ENCODE results near the gene PANX2.

The PANX2 gene

DNA sequence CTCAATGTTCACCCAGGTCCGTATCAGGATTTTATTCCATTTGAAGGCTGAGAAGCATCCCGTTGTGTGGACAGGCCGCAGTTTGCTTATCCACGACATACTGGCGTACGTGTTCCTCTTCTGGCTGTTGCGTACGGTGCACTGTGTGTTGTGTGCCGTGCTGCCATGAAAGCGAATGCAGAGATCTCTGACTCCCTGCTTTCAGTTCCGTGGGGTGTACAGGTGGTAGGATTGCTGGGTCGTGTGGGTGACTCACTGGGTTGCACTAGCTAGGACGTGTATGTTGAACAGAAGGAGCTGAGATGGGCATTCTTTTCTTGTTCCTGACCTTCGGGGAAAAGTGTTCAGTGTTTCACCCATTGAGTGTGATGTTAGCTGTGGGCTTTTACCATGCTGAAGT lies 40.6 kb downstream of the PANX2 start:
- DNase-seq (ENCODE audit: low read depth in 2 of 2) = no peak

DNA sequence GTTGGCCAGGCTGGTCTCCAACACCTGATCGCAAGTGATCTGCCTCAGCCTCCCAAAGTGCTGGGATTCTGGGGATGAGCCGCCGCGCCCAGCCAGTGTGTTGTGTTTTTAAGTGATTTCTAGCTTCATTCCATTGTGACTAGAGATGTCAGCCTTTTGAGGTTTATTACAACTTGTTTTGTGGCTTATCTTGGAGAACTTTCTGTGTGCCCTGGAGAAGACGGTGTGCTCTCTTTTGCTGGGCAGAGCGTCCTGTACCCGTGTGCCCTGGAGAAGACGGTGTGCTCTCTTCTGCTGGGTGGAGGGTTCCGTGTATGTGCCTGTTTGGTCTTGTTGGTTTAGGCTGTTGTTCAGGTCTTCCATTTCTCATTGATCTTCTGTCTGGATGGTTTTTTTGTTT lies 42.7 kb downstream of the PANX2 start:
- no peak for DNase-seq (ENCODE audit: low read depth in 2 of 2)

DNA sequence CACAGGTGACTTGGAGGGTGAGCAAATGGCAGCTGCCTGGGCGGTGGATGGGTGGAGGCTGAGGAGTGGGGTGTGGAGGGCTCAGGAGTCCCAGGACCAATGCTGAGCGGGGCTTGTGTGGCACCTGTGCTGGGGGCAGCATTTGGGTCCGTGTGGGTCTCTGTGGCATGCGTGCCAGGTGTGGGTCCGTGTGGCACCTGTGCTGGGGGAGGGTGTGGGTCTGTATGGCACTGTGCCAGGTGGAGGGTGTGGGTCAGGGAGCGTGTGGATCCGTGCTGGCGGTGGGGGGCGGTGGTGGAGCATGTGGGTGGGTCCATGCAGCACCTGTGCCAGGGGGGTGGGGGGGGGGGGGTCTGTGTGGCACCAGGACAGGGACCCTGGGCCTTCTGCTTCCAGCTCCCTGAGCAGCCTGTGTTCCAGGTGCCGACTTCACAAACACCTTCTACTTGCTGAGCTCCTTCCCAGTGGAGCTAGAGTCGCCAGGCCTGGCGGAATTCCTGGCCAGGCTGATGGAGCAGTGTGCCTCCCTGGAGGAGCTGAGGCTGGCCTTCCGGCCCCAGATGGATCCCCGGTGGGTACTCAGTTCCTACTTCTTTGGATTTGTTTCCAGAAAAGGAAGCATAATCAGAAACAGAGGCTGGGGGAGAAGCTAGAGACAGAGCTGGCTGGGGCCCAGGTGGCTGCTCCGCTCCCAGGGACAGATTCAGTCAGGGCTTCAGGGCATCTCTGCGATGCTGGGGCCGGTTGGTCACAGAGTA lies 44.9 kb downstream of the PANX2 start:
- DNase-seq (ENCODE audit: low read depth in 2 of 2) = no peak

DNA sequence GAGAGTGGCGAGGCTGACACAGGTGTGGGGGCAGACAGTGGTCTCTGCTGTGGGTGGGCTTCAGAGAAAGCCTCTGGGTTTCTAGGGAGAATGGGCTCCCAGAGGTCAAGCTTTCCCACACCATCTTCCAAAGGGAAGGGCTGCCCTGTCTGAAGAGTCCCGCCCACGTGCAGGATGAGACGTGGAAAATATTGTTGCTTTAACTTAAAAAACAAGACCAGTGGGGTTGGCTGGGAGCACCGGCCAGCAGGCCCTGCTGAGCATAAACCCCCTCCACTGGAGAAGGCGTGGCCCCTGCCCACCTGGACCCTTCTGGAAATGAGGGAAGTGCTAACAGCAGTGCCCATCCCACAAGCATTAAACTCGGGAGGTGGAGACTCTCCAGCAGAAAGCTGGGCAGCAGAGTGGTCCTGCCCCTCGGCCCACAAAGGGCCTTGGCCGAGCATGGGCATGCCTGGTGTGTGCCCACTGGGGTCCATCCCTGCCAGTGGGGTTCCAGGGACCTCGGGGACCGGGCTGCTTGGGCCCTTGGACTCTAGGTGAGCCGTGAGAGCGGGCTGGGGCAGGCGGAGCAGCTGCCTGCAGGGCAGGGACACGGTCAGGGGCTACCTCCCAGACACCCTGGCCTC lies 45.6 kb downstream of the PANX2 start:
- DNase-seq (ENCODE audit: low read depth in 2 of 2) = no peak

DNA sequence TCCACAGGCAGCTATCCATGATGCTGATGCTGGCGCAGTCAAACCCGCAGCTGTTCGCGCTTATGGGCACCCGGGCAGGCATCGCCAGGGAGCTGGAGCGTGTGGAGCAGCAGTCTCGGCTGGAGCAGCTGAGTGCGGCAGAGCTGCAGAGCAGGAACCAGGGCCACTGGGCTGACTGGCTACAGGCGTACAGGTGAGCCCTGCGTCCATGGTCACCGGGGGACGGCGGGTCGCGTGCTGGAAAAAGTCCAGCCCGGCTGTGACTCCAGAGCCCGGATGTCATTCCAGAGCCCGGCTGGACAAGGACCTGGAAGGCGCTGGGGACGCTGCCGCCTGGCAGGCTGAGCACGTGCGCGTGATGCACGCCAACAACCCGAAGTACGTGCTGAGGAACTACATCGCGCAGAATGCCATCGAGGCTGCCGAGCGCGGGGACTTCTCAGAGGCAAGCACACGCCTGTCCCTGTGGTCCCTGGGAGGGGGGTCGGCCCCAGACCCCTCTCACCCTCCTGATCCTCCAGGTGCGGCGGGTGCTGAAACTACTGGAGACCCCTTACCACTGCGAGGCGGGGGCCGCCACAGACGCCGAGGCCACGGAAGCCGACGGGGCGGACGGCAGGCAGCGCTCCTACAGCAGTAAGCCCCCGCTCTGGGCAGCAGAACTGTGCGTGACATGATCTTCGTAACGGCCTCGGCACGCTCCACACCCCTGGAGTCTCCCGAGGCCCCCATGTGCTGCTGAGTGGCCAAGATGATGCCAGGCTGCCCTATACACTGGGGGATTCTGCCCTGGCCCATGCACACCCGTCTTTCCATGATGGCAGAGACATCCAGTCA lies 46.4 kb downstream of the PANX2 start:
- DNase-seq (ENCODE audit: low read depth in 2 of 2) = no peak

DNA sequence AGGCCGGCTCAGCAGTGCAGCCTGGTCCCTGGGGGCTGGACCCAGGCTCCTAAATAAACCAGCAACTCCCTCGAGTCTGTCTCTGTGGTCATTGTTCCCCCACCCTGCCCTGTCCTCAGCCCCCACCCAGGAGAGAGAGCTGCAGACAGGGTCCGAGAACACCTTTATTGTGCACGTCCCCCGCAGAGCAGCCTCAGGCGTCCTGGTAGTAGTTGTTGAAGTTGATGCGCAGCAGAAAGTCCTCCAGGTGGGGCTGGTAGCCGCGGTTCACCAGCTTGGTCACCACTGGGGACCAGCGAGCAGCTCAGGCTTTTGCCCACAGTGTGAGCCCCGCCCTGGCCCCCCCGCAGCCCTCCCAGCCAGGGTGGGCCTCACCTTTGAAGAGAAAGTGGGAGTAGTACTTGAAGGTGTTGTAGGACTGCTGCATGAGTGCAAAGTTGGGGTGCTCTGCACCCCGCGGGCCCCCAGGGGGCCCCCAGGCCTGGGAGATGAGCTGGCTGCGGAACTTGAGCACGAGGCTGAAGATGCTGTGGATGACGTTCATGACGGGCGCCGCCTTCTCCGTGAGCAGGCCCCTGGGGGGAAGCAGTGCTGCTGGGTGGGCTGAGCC lies 47.1 kb downstream of the PANX2 start:
- DNase-seq (ENCODE audit: low read depth in 2 of 2) = no peak

DNA sequence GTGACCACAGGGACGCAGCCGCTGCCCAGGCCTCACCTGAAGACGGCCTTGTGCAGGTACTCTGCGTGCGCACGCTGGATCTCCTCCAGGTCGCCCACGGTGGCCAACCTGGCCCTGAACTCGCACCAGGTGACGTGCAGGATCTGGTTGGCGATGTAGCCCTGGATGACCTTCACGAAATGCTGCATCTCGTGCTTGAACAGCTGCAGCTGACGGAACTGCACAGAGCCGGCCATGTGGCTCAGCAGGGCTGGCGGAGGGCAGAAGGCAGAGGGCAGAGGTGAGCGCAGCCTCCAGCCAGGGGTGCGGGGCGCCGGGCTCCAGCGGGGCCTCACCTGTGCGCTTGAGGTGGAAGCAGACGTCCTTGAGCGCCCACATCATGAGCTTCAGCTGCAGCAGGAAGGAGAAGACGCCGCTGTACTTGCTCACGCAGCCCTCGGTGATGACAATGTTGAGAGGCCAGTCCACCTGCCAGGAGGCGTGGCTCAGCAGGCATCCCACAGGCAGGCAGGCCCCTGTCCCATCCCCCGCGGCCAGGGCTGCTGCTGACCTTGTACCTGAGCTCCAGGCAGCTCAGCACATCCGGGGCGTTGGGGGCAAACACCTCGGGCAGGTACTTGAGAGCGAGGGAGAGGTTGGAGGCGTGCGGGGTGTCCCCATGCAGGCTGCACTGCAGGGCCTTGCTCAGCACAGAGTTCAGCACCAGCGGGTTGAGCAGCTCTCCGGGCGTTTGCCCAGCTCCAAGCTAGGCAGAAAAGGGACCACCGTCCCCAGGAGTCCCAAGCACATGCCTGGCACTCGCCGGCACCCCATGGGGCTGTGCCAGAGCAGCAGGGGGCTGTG lies 47.8 kb downstream of the PANX2 start:
- DNase-seq (ENCODE audit: low read depth in 2 of 2) = no peak

DNA sequence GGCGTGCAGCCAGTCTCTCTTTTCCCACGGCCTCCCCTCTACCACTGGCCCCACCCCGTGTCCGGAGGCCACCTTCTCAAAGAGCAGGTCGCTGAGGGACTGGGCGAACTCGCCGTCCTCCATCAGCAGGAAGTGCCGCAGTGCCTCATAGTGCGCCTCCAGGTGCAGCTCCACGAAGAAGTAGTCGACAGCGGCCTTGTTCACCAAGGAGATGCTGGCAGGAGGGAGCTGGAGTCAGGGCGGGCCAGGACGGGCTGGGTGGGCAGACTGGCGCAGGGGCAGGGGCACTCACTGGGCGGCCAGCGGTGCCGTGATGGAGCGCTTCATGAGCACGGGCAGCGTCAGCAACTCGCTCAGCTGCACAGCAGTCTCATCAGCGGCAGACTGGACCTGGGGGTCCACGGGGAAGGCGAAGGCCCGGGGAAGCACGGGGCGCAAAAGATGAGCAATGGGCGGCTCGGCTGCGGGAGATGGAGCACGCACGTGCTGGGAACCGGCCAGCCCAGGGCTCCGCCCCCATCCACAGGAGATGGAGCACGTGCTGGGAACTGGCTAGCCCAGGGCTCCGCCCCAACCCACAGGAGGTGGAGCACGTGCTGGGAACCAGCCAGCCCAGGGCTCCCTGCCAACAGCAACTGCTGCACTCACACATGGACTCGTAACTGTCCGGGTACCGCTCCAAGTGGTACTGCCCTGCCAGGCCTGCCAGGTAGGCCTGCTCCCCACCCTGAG lies 48.6 kb downstream of the PANX2 start:
- no peak for DNase-seq (ENCODE audit: low read depth in 2 of 2)

DNA sequence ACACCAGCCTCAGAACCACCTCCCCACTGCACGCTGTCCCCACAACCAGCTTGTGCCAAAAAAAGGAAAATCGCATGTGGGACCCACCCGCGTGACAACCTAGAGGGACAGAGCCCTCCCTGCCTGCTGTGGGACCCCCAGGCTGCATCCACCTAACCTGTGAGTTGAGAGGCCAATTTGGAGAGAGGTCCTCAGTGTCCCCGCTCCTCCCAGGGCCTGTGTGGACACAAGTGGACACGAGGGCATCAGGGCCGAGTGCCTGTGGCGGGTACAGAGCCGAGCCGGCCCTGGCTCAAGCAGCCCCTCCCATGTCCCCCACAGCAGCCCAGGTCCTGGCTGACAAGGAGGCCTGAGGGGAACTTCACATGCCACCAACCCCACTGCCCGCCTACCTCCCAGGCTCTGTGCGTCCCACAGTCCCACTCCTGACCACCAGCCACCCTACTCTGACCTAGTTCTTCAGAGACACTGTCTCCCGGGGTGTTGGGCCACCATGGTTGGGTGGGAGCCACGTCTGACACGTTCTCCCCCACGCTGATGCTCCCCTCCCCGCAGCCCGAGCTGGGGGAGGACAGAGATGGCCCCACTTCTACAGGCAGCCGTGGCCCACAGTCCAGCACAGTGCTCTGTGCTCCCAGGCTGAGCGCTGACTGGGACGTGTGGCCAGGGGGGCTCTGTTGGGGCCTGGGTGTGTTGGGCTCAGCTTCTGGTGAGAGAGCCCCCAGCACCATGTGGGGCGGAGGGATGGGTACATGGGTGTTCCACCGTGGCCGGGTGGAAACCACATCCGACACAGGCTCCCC lies 49.5 kb downstream of the PANX2 start:
- no peak for DNase-seq (ENCODE audit: low read depth in 2 of 2)

DNA sequence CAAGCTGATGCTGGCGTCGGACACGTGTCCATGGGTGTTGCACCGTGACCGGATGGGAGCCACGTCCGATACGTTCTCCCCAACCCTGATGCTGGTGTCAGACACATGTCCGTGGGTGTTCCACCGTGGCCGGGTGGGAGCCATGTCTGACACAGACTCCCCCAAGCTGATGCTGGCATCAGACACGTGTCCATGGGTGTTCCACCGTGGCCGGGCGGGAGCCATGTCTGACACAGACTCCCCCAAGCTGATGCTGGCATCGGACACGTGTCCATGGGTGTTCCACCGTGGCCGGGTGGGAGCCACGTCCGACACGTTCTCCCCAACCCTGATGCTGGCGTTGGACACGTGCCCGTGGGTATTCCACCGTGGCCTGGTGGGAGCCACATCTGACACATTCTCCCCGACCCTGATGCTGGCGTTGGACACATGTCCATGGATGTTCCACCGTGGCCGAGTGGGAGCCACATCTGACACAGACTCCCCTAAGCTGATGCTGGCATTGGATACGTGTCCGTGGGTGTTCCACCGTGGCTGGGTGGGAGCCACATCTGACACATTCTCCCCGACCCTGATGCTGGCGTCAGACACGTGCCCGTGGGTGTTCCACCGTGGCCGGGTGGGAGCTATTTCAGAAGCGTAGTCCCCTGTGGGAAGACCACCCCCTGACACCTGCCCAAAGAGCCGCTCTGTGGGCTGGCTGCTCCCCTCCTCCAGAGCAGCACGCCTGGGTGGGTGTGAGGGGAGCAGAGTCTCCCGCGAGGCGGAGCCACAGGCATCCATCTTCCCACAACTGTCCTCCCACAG lies 50.3 kb downstream of the PANX2 start:
- DNase-seq (ENCODE audit: low read depth in 2 of 2) = no peak

DNA sequence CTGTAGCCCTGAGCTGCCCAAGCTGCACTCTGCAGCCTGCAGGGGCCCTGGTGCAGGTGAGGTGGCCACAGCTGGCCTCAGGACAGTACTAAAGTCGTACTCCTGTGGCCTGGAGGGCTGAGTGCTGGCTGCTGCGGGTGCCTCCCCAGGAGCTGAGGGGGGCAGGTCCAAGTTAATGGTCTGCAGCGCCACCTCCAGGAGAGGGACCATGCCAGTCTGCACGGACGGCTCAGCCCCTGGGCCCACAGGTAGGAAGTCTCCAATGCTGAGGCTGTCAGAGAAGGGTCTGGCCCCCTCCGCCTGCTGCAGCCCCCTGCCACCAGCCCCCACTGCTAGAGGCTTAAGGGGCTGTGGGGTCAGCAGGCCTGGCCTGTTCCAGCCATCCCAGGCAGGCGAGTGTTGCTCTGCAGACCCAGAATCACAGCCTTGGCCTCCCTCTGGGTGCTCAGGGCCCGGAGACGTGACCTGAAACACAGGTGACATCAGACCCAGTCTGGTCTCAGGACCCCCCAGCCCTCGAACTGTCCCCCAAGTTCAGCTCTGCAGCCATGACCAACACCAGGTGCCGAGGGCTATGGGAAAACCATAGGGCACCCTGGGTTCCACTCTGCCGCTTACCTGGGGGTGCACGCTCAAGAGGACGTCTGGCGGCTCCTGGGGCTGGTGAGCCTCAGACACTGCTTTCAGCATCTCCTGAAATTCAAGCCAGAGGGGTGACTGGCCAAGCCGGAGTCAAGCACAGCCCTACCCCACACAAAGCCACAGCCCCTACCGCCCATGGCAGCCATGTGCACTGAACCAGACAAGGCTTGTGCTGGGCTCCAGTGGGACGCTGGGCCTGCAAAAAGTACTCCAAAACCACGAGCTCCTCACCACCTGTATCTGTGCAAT lies 51.1 kb downstream of the PANX2 start:
- no peak for DNase-seq (ENCODE audit: low read depth in 2 of 2)

DNA sequence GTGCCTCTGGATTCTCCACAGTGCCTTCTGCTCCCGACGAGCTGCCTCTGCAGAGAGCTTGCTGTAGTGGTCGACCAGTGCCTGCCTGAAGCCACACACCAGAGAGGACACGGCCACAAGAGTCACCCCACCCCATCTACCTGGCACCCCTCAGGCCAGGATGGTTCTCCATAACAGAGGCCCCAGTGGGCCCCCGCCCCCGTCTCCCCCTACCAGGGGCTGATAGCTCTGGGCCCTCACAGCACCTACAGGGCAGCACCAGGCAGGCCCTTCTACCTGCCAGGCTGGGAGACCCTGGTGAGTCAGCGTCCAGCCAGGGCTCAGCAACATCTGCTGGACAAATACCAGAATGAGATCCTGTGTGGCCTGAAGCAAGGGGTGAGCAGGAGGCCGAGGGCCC lies 52.0 kb downstream of the PANX2 start:
- DNase-seq (ENCODE audit: low read depth in 2 of 2) = no peak

DNA sequence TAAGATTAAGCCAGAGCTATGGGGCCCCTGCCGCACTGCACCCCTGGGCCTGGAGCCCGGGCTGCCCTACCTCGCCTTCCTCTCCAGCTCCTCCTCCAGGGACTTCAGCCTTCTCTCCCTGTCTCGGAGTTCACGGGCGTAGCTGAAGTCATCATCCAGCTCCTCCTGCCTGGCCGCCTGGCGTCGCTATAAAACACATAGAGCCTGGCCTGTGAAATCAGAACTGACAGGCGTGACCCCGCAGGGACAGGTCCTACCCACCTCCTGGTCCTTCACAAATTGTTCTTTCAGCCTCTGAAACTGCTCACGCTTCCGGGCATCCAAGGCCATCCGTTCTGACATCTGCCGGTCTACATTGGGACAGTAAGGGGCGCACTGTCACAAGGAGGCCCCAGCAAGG lies 53.5 kb downstream of the PANX2 start:
- no peak for DNase-seq (ENCODE audit: low read depth in 2 of 2)

DNA sequence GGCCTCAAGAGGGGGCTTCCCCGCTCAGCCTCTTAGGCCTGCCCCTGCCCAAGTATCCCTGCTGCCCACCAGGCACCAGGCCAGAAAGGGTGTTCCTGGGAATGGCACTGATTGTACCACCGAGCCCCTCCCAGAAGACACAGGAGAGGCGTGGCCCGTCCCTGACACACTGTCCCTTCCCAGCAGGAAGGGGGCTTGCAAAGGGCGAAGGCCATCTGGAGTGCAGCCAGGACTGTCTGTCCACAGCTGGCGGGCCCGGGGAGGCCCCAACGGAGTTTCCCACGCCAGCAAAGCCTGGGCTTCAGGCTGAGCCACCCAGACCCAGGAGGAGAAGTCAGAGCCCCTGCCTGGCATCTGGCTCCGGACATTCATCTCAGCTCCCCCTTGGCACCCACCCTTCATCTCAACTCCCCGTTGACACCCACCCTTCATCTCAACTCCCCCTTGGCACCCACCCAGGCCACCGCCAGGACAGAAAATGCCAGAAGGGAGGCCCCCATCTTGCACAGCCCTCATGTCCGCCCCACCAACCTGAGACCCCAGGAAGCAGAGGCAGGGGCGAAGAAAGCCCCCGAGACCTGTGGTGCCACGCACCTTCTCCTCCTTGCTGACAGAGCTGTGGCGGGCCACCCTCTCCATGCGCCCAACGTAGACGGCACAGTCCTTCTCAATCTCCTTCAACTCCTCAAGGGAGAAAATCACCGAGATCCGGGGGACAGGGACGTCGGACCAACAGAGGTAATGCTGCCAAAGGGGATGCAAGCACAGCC lies 54.9 kb downstream of the PANX2 start:
- no peak for DNase-seq (ENCODE audit: low read depth in 2 of 2)

DNA sequence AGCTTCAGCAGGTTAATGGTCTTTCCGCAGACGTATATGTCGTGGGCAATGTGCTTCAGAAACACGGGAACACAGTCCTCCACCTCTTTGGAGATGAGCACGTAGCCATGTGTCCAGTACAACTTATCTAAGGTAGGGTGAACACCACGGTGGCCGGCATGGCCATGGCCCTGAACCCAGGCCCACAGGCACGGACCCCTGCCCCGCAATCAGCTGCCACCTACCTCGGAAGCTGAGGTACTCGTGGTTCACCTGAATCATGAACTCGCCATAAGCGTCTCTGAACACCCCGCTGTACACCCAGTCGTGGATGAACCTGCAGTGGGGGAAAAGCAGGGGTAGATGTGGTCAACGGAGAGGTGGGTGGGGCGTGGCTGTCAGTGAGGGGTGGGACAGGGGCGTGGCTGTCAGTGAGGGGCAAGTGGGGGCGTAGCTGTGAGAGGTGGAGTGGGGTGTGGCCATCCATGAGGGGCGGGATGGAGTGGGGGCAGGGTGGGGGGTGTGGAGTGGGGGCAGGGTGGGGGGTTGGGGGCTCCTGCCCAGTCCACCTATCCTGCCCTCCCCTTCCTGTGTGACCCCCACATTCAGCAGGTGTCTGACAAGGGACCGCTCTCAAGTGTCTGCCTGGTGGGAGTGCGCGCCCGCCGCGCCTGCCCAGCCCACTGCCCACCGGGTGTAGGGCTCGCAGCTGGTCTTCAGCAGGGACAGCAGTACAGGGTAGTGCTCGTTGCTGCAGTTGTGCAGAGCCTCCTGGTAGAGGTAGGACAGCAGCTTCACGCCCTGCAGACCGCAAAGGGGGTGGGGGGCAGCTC lies 55.7 kb downstream of the PANX2 start:
- no peak for DNase-seq (ENCODE audit: low read depth in 2 of 2)

DNA sequence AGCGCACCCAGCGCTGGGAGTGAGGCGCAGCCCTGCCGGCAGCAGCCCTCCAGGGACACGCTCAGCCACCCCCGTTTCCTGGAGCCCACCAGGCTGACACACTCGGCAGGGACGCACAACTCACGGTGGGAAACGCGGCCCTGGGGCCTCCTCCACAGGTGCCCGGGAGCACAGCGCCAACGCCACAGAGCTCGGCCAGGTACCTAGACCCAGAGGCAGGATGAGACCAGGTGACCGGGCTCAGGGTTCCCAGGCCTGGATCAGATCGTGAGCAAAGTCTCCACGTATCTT lies 56.3 kb downstream of the PANX2 start:
- no peak for DNase-seq (ENCODE audit: low read depth in 2 of 2)
